ENCODE data around the gene EME1.
A peak's percentile ranks its signal among the peaks of the same experiment; 100 is the strongest.
"Not testable (repeated sequence)": the region's sequence is repeated elsewhere in the genome, so short reads cannot be mapped to it uniquely, and the experiment has no call there.

Gene EME1

GRCh38 chr17:50396261-50397110, 23.5 kb downstream of the EME1 start:
- peak; percentile 69 for DNase-seq

DNA sequence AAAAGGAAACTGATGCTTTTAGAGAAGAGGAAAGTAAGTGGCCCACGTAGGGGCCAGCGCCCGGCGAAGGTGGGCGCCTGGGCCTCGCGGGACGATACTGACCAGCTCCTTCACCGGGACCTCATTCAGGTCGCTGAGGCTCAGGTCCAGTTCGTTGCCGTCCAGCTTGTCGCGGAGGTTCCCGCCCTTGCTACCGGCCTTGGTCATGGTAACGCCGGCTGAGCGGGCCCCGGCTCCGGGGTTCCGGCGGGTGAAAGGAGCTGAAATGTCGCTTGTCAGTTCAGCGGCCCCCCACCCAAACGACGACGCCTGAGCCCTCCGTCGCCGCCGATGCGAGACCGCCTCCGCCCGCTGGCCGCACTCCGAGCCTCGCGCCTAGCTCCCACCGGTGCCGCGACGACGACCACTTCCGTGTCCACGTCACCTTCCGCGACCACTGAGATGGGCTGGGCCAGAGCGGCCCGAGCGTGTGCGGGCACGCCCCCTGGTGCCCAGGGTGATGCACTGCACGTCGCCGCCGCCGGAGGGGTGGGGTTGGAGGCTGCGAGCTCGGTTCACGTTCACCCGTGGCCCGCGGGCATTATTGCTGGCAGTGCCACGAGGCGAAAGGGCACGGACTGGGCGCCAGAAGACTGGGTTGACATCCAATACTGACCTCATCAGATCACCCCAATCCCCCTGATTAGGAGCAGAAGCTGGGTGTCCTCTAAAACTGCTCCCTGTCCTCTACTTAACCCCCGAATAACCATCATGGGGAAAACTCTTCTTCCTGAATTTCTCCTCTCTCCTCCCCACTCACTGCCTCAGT, 24.3 kb downstream of the EME1 start, which contains the start of gene LRRC59:
LRRC59 (minus strand) TSS at position 413 of the 808 bp plus-strand sequence; CDS start at position 207, 206 bp downstream.
- DNase-seq = peak; percentile 83

DNA sequence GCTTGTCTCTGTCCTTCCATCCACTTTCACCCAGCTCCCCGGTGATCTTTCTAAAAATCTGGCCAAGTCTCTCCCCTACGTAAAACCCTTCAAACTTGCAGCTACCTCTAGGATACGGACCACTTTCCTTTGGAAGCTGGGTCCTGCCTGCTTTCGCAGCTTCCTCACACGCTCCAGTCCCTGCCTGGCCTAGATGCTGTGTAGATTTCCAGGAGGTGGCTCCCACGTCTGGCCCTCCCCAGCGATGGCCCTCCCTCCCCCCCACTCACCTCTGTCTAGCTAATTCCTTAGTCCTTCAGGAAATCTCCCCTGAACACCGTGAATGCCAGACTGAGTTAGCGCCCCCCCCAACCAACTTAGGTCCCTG, 24.9 kb downstream of the EME1 start:
- no peak for DNase-seq

- DNase-seq = not testable (repeated sequence)
Measured at GRCh38 chr17:50398672-50399071, 25.6 kb downstream of the EME1 start.

GRCh38 chr17:50399591-50399990, 26.6 kb downstream of the EME1 start:
- not testable (repeated sequence) for DNase-seq

DNA sequence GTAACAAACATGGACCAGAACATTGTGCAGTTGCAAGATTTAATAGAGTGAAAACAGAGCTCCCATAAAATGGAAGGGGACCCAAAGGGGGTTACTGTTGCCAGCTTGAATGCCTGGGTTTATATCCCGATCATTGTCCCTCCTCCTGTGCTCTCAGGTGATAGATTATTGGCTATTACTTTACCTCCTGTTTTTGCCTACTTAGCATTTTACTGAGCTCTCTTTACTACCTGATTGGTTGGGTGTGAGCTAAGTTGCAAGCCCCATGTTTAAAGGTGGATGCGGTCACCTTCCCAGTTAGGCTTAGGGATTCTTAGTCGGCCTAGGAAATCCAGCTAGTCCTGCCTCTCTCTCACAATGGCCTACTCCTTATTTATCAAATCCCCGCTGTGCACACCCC, 32.3 kb downstream of the EME1 start:
- not testable (repeated sequence) for DNase-seq

- DNase-seq = no peak
Measured at GRCh38 chr17:50406578-50406977, 33.5 kb downstream of the EME1 start.

GRCh38 chr17:50407921-50408320, 34.9 kb downstream of the EME1 start:
- DNase-seq = no peak

DNA sequence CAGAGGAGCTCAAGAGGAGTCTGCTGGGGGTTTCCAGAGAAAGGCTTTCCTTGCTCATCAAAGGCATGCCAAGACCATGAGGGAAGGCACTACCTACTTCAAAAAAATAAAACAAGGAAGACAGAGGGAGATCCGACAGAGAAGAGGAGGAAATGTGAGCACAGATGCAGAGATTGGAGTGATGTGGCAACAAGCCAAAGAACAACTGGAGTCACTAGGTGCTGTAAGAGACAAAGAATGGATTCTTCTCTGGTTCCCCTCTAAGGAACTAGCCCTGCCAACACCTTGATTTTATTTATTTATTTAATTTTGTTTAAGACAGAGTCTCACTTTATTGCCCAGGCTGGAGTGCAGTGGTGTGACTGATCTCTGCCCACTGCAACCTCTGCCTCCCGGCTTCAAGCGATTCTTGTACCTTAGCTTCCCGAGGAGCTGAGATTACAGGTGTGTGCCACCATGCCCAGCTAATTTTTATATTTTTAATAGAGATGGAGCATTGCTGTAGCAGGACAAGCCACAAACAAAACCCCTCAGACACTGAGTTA, 39.2 kb downstream of the EME1 start:
- DNase-seq = no peak

GRCh38 chr17:50414808-50415207, 41.8 kb downstream of the EME1 start:
- DNase-seq = no peak

- not testable (repeated sequence) for DNase-seq
Measured at GRCh38 chr17:50419577-50419976, 46.5 kb downstream of the EME1 start.

DNA sequence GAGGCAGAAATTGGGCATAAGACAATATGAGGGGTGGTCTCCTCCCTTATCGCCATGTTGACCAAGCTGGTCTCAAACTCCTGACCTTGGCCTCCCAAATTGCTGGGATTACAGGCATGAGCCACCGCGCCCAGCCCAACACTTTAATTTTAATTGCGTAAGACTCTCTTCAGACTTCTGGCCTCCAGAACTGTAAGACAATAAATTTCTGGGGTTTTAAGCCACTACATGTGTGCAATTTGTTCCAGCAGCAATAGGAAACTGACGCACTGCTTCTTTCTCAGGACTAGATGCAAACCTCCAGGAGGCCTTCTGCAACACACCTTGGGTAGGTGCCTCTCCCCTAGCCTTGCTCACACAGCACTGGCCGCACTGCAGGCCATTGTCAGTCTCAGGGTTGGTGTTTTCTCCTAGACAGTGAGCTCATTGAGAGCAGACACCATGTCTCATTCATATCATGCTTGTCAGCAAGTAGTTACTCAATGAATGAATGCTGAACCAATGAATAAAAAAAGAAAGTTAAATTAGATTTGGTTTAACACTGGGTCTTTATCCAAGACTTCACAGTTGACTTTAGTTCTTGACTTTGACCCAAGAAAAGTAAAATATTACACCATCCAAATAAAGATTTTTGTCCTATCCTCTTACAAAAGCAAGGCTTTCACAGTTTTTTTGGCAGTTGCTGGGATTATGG, 47.5 kb downstream of the EME1 start:
- no peak for DNase-seq

DNA sequence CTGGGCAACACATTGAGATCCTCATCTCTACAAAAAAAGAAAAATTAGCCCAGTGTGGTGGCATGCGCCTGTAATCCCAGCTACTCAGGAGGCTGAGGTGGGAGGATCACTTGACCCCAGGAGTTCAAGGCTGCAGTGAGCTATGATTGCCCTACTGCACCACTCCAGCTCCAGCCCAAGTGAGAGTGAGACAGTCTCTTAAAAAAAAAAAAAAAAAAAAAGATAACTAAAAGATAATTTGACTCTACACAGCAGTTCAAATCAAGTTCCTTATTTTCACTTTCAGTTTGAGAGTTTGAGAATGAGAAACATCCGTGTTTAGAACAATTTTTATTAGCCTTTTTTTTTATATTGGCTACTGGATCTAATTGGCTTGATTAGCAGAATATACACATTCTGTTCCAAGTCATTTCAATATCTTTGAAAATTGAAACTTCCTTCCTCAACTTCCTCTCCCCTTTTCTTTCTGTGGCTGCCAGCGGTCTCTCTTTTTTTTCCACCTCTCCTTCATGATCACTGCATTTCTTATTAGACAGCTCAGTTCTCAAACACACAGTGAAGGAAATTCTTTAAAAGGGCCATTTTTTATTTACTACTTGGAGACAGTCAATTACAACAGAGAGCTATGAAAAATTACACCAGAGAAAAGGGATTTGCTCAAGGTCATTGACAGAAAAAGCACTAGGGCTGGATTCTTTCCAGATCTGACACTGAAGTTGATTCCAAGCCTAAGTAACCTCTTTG, 48.5 kb downstream of the EME1 start:
- DNase-seq = peak; percentile 81

DNA sequence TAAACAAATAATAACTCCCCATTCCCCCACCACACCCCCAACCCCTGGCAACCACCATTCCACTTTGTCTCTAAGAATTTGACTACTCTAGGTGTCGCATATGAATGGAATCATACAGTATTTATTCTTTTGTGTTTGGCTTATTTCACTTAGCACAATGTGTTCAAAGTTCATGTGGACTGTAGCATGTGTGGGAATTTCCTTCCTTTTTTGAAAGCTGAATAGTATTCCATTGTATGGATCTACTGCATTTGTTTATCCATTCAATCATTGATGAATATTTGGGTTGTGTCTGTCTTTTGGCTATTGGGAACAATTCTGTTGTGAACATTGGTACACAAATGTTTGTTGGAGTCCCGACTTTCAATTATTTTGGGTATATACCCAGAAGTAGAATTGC, 49.7 kb downstream of the EME1 start:
- DNase-seq = no peak

- peak; percentile 68 for DNase-seq
Measured at GRCh38 chr17:50423553-50424159, 50.6 kb downstream of the EME1 start.

DNA sequence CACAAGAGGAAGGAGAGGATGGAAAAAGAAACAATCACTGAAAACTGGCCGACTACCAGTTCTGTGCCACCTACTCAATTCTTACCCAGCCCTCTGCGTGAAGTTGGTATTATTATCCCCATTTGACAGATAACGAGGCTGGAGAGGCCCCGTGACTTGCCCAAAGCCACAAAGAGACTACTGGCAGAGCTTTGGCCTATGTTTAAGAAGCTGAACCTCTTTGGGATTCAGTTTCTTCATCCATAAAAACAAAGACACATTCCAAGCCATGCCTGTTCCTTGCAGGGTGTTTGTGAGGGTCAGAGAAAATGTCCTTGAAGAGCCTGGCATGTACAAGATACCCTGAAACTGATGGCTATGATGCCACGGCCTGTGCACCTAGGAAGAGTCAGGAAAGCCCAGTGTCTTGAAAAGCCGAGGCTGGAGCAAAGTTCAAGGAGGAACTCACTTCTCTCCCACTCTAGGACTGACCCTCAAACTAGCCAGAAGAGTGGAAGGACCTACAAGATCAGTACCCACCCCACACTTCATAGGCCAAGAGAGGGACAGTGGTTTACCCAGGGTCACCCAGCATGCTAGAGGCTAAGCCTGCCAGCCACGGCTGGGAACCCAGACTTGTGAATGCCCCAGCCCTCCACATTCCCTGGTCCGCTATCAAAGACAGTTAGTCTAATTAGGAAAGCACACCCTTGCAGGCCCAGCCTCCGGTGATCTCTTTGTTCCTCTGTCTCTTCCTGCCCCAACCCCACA, 51.4 kb downstream of the EME1 start:
- DNase-seq = peak; percentile 2

DNA sequence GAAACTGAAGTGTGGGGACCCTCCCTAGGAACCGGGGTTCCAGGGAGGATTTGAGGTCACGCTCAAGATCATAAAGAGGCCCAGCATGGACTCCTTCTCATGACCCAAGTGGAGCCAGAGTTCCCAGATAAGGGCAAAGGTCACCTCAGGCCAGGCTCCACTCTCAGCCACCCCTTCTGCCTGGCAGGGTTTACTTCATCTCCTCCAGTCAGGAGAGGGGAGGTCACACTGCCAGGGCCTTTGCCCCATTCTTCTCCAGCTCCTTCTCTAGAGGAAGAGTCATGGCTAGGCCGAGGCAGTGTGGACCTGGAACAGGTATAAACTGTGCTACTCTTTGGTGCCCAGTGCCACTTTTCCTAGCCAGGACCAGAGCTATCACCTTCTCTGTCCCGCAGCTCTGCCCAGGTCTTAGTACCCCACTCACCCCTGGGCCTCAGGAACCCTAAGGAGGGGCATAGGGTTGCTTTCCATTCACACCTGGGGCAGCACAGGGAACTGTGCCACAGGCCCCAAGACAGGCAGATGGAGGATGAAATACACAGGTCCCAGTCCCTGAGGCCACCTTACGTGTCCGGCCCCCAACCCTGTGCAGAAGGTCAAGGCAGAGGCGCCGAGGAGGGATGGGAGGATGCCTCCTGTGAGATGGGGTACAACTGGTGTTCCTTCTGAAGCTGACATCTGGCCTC, 52.1 kb downstream of the EME1 start:
- DNase-seq = peak; percentile 8

DNA sequence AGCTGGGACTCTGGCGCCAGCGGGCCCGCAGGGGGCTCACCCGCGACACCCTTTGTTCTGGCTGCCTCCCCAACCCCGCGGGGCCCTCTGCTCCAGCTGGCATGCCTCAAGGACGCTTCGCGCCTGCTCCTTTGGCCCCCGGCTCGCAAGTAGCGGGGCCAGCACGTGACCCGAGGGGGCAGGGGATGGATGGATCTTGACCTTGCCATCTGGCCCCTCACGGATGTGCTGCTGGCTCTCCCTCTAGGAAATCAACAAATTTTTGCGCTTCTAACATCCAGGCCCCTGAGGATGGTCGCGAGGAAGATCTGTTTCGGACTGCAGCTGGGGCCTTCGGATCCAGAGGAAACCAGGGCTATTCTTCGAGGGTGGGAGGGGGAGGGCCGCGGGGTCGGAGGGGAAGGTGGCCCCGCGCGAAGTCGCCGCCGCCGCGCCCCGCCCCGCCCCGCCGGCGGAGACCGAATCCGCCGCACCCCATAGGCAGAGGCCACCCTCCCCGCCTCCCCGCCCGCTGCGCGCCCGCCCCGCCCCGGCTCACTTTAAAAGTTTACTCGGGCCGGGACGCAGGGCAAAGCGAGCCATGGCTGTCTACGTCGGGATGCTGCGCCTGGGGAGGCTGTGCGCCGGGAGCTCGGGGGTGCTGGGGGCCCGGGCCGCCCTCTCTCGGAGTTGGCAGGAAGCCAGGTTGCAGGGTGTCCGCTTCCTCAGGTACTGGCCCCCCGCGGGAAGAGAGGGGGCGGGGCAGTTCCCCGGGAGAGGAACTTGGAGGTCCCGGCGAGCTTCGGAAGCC, 52.8 kb downstream of the EME1 start, which contains the start of gene ACSF2:
ACSF2 (plus strand) TSS at position 537 of the 790 bp plus-strand sequence; CDS start at position 581, 44 bp downstream.
- peak; percentile 55 for DNase-seq

DNA sequence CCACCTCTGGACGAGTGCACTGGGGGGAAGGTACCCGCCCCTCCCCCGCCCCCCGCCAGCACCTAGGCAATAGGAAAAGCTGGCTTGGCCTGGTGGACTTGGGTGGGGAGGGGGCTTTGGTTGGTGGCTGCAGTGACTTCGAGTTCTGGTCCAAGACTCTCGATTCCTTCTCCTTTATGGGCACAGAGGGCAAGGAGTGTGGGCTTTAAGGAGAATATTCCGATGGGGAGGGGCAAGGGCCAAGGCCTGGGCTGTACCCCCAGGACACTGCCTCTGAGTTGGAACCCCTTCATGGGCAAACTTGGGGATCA, 53.4 kb downstream of the EME1 start:
- DNase-seq = no peak

All from inflammatory macrophage treated with lipopolysaccharide for 4 hours (primary cell).